Stimulated activated naive CD8-positive, alpha-beta T cell treated with anti-CD3 and anti-CD28 coated beads, Interleukin-15, Interleukin-2, amounts not matched to agents 100 U/mL and 50 U/mL, for 24 hours (primary cell): ENCODE data around the gene LCE1F.

ENCODE experiments used
- ATAC-seq: fragments of 150-1000 bp; cut with Tn5 transposase; one replicate; pipeline ENCODE4 v1.10.0; 2021
- DNase-seq: peaks from one replicate; pipeline ENCODE4 v3.0.0; 2021

Gene LCE1F

DNA sequence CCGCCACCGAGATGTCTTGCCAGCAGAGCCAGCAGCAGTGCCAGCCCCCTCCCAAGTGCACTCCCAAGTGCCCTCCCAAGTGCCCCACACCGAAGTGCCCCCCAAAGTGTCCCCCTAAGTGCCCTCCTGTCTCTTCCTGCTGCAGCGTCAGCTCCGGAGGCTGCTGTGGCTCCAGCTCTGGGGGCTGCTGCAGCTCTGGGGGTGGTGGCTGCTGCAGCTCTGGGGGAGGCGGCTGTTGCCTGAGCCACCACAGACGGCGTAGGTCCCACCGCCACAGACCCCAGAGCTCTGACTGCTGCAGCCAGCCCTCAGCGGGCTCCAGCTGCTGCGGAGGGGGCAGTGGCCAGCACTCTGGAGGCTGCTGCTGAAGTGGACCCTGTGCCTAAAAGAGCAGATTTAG, 1.4 kb downstream of the LCE1F start:
- ATAC-seq (no peak), DNase-seq (no peak)

DNA sequence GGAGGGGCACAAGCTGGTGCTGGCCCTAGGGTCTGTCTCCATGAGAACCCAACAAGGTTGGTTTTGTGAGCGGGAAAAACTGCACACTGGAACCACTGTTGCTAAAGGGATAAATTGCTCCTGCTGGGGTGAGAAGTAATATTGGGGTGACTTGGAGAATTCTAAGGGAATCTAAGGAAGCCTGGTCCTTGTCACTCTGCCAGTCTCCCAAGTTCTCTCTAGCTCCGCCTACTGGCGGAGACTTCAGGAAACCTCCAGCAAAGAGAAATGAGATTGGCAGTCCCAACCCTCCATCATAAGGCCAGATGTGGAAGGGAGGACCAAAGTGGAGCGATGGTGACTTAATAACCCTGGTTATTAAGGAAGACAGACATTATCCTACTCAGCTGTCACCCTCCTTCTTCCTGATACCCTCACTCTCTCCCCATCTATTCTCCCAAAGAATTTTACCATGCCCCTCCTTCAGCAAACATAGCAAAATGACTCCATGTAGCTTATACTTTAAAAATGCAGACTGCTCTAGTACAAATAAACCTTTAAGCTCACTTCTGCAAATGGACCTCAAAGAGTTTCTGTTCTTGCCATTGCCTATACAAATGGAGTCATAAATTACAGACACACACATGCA, 2.7 kb downstream of the LCE1F start:
- no peak for ATAC-seq
- no peak for DNase-seq

GRCh38 chr1:152783095-152783494, 8.2 kb downstream of the LCE1F start:
- ATAC-seq (no peak), DNase-seq (no peak)

- ATAC-seq = no peak
- DNase-seq = no peak
Measured at GRCh38 chr1:152786077-152786476, 11.1 kb downstream of the LCE1F start, which contains the start of gene LCE1E. Gene LCE1E, plus strand, starts transcription at chr1:152786257. Its CDS starts 1,043 bp downstream, at chr1:152787300.

- no peak for ATAC-seq
- no peak for DNase-seq
Measured at GRCh38 chr1:152795686-152796085, 20.7 kb downstream of the LCE1F start.

DNA sequence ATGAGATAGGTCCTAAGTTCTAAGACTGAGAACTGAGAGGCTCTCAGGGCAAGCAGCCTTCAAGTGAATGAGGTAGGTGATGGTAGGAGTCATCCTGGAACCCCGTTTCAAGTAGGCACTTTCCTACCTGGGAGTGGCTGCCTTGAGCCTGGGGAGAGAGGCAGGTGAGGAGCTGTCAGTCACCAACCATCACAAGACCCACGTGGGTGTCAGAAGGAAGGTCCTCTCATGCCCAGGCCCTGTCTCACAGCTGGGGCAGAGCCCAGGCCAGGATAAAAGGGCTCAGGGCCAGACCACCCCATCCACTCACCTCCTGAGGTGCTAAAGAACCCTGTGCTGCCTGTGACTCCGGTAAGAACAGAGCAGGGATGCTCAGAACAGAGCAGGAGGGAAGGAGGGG, 21.5 kb downstream of the LCE1F start, which contains the start of gene LCE1D:
Gene LCE1D (plus strand): TSS at position 301 of the 400 bp plus-strand sequence. CDS start 1,074 bp downstream, outside the sequence.
- ATAC-seq (no peak), DNase-seq (no peak)

- ATAC-seq (no peak), DNase-seq (no peak)
Measured at GRCh38 chr1:152801333-152801732, 26.4 kb downstream of the LCE1F start.

DNA sequence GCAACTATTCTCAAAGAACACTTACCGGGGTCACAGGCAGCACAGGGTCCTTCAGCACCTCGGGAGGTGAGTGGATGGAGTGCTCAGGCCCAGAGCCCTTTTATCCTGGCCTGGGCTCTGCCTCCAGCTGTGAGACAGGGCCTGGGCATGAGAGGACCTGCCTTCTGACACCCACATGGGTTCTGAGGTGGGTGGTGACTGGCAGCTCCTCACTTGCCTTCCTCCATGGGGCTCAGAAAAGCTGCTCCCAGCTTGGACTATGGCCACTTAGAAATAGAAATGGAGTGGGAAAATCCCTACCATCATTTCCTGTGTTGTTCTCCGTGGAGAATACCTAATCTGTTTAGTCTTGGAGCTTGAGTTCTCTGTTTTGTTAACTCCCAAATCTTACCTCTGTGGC, 31.6 kb downstream of the LCE1F start, which contains the start of gene LCE1C:
Gene LCE1C (minus strand): TSS at position 76 of the 400 bp plus-strand sequence. CDS start 1,173 bp downstream, outside the sequence.
- ATAC-seq (no peak), DNase-seq (no peak)

- DNase-seq = no peak
Measured at GRCh38 chr1:152811050-152811449, 36.1 kb downstream of the LCE1F start.

DNA sequence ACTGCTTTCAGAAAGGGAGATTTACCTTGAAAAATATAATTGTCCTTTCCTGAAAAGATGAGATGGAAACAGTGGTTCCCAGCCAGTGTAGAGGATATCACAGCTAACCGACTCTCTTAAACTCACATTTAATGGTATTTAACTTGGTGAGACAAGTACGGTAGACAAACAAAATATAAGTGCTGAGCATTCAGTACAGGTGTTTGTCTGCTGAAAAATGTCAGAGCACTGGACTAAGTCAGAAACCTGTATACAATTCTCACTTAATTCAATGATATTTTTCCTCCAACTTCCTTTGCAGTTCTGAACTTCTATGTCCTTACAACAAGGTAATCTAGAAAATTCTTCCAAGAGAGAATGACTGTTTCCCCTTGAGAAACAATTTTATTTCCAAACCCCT, 36.7 kb downstream of the LCE1F start, which contains the start of gene LCE1B:
Gene LCE1B (plus strand): TSS at position 301 of the 400 bp plus-strand sequence. CDS start 476 bp downstream, outside the sequence.
- DNase-seq (no peak), ATAC-seq (no peak)

More at GRCh38 chr1:152811050-152811449, 36.1 kb downstream of the LCE1F start:
- ATAC-seq = no peak

DNA sequence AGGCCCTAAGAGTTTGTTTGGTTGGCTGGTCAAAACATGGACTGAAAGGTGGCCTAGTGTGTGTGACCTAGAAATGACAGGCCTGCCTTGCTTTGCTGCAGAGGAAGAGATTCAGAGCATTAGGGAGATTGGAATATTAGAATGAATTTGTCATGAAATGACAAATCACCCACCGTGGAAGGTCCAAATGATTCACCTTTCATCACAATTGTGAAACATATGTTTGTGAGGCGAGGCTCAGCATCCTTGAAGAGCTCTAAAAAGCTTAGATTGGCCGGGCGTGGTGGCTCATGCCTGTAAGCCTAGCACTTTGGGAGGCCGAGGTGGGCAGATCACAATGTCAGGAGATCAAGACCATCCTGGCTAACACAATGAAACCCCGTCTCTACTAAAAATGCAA, 42.4 kb downstream of the LCE1F start:
- DNase-seq (no peak), ATAC-seq (no peak)

GRCh38 chr1:152823294-152823693, 48.4 kb downstream of the LCE1F start:
- ATAC-seq (no peak), DNase-seq (no peak)

DNA sequence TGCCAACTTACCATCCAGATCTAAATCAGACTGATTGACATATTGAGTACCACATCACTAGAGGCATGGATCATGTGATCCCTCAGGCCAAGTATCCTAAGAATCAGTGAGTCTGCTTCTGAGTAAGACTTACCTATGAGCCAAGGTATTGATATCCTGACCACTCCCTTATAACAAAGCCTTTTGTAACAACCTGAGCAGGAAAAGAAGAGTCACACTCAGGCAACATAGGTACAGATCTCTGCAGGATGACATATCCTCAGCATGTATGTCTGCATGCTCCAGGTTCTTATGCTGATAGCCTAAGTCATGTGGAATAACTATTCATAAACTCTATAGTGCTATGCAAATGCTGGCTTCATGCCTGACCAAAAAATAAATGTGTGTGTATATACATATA, 50.0 kb downstream of the LCE1F start:
- DNase-seq (no peak), ATAC-seq (no peak)
